OCI-LY1 (cell line): ENCODE results near the gene TENM4.

Experiments used
- H2AFZ ChIP-seq: fragments of 200-600 bp; sonication (generic), shearing (Covaris generic); 2 replicates; pipeline ENCODE4 v1.6.0; 2014; ENCODE audit warnings: antibody characterized with exemption, mild to moderate bottlenecking, low read length
- H3F3A ChIP-seq: fragments of 200-600 bp; sonication (generic), shearing (Covaris generic); 2 replicates; pipeline ENCODE4 v1.6.0; 2014; ENCODE audit warnings: mild to moderate bottlenecking, antibody characterized with exemption, low read length, moderate library complexity; ENCODE audit not compliant: insufficient read depth
- H3K27ac ChIP-seq: fragments of 200-600 bp; sonication (generic); 2 replicates; pipeline ENCODE4 v1.5.1; 2014; ENCODE audit warnings: low read length, mixed run types, mild to moderate bottlenecking, low read depth; ENCODE audit not compliant: poor library complexity, severe bottlenecking
- H3K27me3 ChIP-seq: fragments of 200-600 bp; sonication (generic); 2 replicates; pipeline ENCODE4 v1.6.0; 2014; ENCODE audit warnings: antibody characterized with exemption, mild to moderate bottlenecking, low read length, moderate library complexity; ENCODE audit not compliant: insufficient read depth
- H3K36me3 ChIP-seq: fragments of 200-600 bp; sonication (generic); 2 replicates; pipeline ENCODE4 v1.6.1; 2014; ENCODE audit warnings: mild to moderate bottlenecking, antibody characterized with exemption, low read length, moderate library complexity, mixed read lengths; ENCODE audit not compliant: insufficient read depth
- H3K4me1 ChIP-seq: fragments of 200-600 bp; sonication (generic); 2 replicates; pipeline ENCODE4 v1.5.1; 2014; ENCODE audit warnings: mild to moderate bottlenecking, low read length, moderate library complexity; ENCODE audit not compliant: insufficient read depth, severe bottlenecking
- H3K4me2 ChIP-seq: fragments of 200-600 bp; sonication (generic), shearing (Covaris generic); 2 replicates; pipeline ENCODE4 v1.6.1; 2014; ENCODE audit warnings: low read length
- H3K4me3 ChIP-seq: fragments of 200-600 bp; sonication (generic); 2 replicates; pipeline ENCODE4 v1.5.1; 2014; ENCODE audit warnings: low read length, low read depth, mild to moderate bottlenecking, mixed read lengths; ENCODE audit not compliant: poor library complexity, severe bottlenecking
- H3K79me2 ChIP-seq: fragments of 200-600 bp; shearing (Covaris generic); 2 replicates; pipeline ENCODE4 v1.6.1; 2016; ENCODE audit warnings: mixed run types, low read length, mixed read lengths; ENCODE audit not compliant: insufficient read depth
- H3K9ac ChIP-seq: fragments of 200-600 bp; sonication (generic), shearing (Covaris generic); 2 replicates; pipeline ENCODE4 v1.6.1; 2014; ENCODE audit warnings: mild to moderate bottlenecking, low read length, mixed read lengths
- H3K9me2 ChIP-seq: fragments of 200-600 bp; sonication (generic), shearing (Covaris generic); 2 replicates; pipeline ENCODE4 v1.6.1; 2014; ENCODE audit warnings: low read depth, mild to moderate bottlenecking, low read length, mixed read lengths
- H3K9me3 ChIP-seq: fragments of 200-600 bp; shearing (Covaris generic); 2 replicates; pipeline ENCODE4 v1.6.1; 2014; ENCODE audit warnings: low read length, mixed read lengths
- H4K20me1 ChIP-seq: fragments of 200-600 bp; sonication (generic), shearing (Covaris generic); 2 replicates; pipeline ENCODE4 v1.6.0; 2016; ENCODE audit warnings: mild to moderate bottlenecking, low read length; ENCODE audit not compliant: insufficient read depth
- EZH2 ChIP-seq: fragments of 200-600 bp; sonication (generic), shearing (Covaris generic); IDR thresholded peaks from 2 replicates; pipeline ENCODE4 v1.8.0; 2017; ENCODE audit warnings: borderline replicate concordance, mixed run types, mild to moderate bottlenecking, antibody characterized with exemption, low read length, moderate library complexity, mixed read lengths
- TF ChIP-seq, protein P1 (sequence below): fragments of 200-600 bp; sonication (generic), shearing (Covaris generic); IDR thresholded peaks from 2 replicates; pipeline ENCODE4 v1.5.1; 2017; ENCODE audit warnings: mild to moderate bottlenecking, antibody characterized with exemption, low read length, moderate library complexity, mixed read lengths

TENM4 gene

GRCh38 chr11:79467761-79468160 is 26.9 kb upstream of the TENM4 start:
- Histone ChIP-seq H3F3A (no peaks in the 10 kb centered on the region), H3K4me2 (no peak overlapping the region), H2AFZ (no peak overlapping the region), H3K9me3 (no peaks in the 10 kb centered on the region), H3K27ac (no peak overlapping the region), H3K4me1 (no peaks in the 10 kb centered on the region), H3K9me2 (no peaks in the 10 kb centered on the region), H3K27me3 (no peaks in the 10 kb centered on the region), H3K36me3 (no peaks in the 10 kb centered on the region), H3K4me3 (no peak overlapping the region), H4K20me1 (no peaks in the 10 kb centered on the region), H3K9ac (no peak overlapping the region), H3K79me2 (no peaks in the 10 kb centered on the region)
- TF ChIP-seq EZH2, result no peak
- TF ChIP-seq, protein P1, sequence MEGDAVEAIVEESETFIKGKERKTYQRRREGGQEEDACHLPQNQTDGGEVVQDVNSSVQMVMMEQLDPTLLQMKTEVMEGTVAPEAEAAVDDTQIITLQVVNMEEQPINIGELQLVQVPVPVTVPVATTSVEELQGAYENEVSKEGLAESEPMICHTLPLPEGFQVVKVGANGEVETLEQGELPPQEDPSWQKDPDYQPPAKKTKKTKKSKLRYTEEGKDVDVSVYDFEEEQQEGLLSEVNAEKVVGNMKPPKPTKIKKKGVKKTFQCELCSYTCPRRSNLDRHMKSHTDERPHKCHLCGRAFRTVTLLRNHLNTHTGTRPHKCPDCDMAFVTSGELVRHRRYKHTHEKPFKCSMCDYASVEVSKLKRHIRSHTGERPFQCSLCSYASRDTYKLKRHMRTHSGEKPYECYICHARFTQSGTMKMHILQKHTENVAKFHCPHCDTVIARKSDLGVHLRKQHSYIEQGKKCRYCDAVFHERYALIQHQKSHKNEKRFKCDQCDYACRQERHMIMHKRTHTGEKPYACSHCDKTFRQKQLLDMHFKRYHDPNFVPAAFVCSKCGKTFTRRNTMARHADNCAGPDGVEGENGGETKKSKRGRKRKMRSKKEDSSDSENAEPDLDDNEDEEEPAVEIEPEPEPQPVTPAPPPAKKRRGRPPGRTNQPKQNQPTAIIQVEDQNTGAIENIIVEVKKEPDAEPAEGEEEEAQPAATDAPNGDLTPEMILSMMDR, result no peak

- H3K4me1 ChIP-seq, result no peaks in the 10 kb centered on the region
- H3F3A ChIP-seq, result no peaks in the 10 kb centered on the region
- no peak overlapping the region for H3K4me3 ChIP-seq
- H3K79me2 ChIP-seq, result no peaks in the 10 kb centered on the region
- H3K4me2 ChIP-seq, result no peak overlapping the region
- no peak overlapping the region for H3K27ac ChIP-seq
- H2AFZ ChIP-seq, result no peak overlapping the region
- H3K9me3 ChIP-seq, result no peaks in the 10 kb centered on the region
- H3K9ac ChIP-seq, result no peak overlapping the region
- H4K20me1 ChIP-seq, result no peaks in the 10 kb centered on the region
- TF ChIP-seq EZH2, result no peak
- TF ChIP-seq, protein P1, result no peak
- H3K9me2 ChIP-seq, result no peaks in the 10 kb centered on the region
- no peaks in the 10 kb centered on the region for H3K27me3 ChIP-seq
- no peaks in the 10 kb centered on the region for H3K36me3 ChIP-seq
Observed at GRCh38 chr11:79466411-79466810, 25.6 kb upstream of the TENM4 start.

DNA sequence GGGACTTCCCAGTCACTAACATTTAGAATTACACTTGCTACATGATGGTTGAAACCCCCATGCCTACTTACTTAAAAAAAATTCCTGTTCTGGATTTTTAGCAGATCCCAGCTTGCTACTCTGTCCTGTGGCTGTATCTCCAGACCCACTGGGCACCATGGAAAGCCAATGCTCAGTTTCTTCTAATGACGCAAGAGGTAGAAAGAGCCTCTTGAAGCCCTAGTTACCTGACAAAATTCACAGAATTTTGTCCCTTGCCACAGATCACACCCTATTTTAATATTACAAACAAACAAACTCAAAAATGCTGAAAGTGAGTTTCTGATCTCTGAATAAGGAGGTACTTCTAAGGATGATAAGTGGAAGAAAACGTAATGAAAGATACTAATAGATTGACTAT is 24.3 kb upstream of the TENM4 start:
- Histone ChIP-seq H3K4me1 (no peaks in the 10 kb centered on the region), H3K27me3 (no peaks in the 10 kb centered on the region), H4K20me1 (no peaks in the 10 kb centered on the region), H3K36me3 (no peaks in the 10 kb centered on the region), H3K27ac (no peak overlapping the region), H3K4me2 (no peak overlapping the region), H3K4me3 (no peak overlapping the region), H2AFZ (no peak overlapping the region), H3K9me3 (no peaks in the 10 kb centered on the region), H3F3A (no peaks in the 10 kb centered on the region), H3K9me2 (no peaks in the 10 kb centered on the region), H3K79me2 (no peaks in the 10 kb centered on the region), H3K9ac (no peak overlapping the region)
- no peak for TF ChIP-seq EZH2
- TF ChIP-seq, protein P1, result no peak
